GM12878 (cell line): ENCODE results near the gene ACOT13.

ENCODE experiments used
- EZH2 ChIP-seq: IDR thresholded peaks from 2 replicates; pipeline ENCODE4 v1.6.1; 2012; ENCODE audit warnings: low read depth, mild to moderate bottlenecking, control low read depth, inconsistent platforms, low read length, borderline replicate concordance; ENCODE audit not compliant: control insufficient read depth
- TF ChIP-seq, protein P1 (sequence below): IDR thresholded peaks from 2 replicates; pipeline ENCODE4 v1.6.1; 2012; ENCODE audit warnings: mild to moderate bottlenecking, low read depth, low read length

DNA sequence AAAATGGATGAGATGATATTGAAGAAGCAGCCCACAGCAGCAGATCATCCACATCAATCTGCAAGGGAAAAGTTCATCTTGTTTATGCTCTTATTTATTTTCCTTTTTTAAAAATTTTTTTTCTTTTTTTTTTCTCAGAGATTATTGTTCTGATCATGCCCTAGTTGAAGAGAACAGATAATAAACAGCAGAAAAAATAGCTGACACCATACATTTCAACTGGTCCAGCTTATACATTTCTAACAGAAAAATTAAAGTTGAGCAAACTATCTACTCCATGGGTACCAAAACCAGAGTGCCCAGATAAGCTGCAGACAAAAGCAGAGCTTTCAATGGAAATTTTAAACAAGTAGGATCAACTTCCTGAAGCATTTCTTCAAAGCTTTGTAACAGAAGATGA is 30.2 kb upstream of the ACOT13 start:
- TF ChIP-seq EZH2 = no peak
- TF ChIP-seq, protein P1, sequence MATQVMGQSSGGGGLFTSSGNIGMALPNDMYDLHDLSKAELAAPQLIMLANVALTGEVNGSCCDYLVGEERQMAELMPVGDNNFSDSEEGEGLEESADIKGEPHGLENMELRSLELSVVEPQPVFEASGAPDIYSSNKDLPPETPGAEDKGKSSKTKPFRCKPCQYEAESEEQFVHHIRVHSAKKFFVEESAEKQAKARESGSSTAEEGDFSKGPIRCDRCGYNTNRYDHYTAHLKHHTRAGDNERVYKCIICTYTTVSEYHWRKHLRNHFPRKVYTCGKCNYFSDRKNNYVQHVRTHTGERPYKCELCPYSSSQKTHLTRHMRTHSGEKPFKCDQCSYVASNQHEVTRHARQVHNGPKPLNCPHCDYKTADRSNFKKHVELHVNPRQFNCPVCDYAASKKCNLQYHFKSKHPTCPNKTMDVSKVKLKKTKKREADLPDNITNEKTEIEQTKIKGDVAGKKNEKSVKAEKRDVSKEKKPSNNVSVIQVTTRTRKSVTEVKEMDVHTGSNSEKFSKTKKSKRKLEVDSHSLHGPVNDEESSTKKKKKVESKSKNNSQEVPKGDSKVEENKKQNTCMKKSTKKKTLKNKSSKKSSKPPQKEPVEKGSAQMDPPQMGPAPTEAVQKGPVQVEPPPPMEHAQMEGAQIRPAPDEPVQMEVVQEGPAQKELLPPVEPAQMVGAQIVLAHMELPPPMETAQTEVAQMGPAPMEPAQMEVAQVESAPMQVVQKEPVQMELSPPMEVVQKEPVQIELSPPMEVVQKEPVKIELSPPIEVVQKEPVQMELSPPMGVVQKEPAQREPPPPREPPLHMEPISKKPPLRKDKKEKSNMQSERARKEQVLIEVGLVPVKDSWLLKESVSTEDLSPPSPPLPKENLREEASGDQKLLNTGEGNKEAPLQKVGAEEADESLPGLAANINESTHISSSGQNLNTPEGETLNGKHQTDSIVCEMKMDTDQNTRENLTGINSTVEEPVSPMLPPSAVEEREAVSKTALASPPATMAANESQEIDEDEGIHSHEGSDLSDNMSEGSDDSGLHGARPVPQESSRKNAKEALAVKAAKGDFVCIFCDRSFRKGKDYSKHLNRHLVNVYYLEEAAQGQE = no peak
